ENCODE results near the gene APP. TPM values are rescaled to one million over a fixed set of nuclear protein-coding genes. Genes with fewer than 3 reads are reported as not detected.

APP gene
- total RNA-seq, 2 donors from 2014 or later = 267 to 564 TPM

DNA sequence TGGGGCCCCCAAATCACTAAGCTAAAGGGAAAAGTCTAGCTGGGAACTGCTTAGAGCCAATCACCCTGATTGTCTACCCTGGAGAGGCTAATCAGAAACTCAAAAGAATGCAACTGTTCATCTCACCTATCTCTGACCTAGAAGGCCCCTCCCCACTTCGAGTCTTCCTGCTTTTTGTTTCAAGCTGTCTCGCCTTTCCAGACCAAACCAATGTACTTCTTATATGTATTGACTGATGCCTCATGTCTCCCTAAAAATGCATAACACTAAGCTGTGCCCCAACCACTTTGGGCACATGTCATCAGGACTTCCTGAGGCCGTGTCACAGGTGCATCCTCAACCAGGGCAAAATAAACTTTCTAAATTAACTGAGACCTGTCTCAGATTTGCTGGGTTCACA lies 209.5 kb downstream of the APP start:
- intact Hi-C loops (cut with DNase I) = no loop called here
- WGBS = 70% methylated on average over 3 of the region's 3 CpGs
- TF ChIP-seq POLR2AphosphoS5 (IDR thresholded peaks at IDR 0.05) (no peak), POLR2A (IDR thresholded peaks at IDR 0.05) (no peak)
- TF ChIP-seq, protein P1, sequence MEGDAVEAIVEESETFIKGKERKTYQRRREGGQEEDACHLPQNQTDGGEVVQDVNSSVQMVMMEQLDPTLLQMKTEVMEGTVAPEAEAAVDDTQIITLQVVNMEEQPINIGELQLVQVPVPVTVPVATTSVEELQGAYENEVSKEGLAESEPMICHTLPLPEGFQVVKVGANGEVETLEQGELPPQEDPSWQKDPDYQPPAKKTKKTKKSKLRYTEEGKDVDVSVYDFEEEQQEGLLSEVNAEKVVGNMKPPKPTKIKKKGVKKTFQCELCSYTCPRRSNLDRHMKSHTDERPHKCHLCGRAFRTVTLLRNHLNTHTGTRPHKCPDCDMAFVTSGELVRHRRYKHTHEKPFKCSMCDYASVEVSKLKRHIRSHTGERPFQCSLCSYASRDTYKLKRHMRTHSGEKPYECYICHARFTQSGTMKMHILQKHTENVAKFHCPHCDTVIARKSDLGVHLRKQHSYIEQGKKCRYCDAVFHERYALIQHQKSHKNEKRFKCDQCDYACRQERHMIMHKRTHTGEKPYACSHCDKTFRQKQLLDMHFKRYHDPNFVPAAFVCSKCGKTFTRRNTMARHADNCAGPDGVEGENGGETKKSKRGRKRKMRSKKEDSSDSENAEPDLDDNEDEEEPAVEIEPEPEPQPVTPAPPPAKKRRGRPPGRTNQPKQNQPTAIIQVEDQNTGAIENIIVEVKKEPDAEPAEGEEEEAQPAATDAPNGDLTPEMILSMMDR (IDR thresholded peaks at IDR 0.05) = no peak

DNA sequence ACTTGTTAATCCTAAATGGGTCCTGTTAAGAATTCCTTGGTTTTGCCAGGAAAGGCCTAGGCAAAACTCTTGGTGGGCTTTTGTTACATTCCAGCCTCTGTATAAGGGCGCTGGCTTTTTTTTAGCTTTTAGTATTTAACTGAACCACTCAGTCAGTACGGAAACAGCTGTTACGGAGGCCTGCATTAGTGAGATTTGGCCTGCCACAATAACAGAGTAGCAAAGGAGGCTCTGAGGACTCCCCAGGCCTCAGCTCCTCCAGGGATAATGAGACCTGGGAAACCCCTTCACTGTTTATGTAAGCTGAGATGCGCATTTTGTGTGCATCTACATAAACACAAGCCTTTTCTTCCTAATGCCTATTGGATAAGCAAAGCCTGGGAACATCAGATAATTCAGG lies 210.2 kb downstream of the APP start:
- intact Hi-C loops (cut with DNase I) = no loop called here
- TF ChIP-seq POLR2AphosphoS5 (IDR thresholded peaks at IDR 0.05) (no peak), POLR2A (IDR thresholded peaks at IDR 0.05) (no peak)
- TF ChIP-seq, protein P1 (IDR thresholded peaks at IDR 0.05) = no peak
- Histone ChIP-seq H3K36me3 (no peaks in the 10 kb centered on the region), H3K27me3 (replicated peaks; ENCODE audit: insufficient read depth) (no peaks in the 10 kb centered on the region), H3K4me1 (replicated peaks) (no peaks in the 10 kb centered on the region), H3K4me3 (no peak overlapping the region), H3K9me3 (no peaks in the 10 kb centered on the region), H3K27ac (no peak overlapping the region)
- DNase-seq (ENCODE audit: low spot score) = no peak
- WGBS = 98% methylated on average over 4 of the region's 4 CpGs

More for the DNA sequence above, 209.5 kb downstream of the APP start:
- Histone ChIP-seq H3K4me1 (replicated peaks) (no peaks in the 10 kb centered on the region), H3K27ac (no peak overlapping the region), H3K4me3 (no peak overlapping the region), H3K27me3 (replicated peaks; ENCODE audit: insufficient read depth) (no peaks in the 10 kb centered on the region), H3K9me3 (no peaks in the 10 kb centered on the region), H3K36me3 (no peaks in the 10 kb centered on the region)
- DNase-seq (ENCODE audit: low spot score) = no peak

DNA sequence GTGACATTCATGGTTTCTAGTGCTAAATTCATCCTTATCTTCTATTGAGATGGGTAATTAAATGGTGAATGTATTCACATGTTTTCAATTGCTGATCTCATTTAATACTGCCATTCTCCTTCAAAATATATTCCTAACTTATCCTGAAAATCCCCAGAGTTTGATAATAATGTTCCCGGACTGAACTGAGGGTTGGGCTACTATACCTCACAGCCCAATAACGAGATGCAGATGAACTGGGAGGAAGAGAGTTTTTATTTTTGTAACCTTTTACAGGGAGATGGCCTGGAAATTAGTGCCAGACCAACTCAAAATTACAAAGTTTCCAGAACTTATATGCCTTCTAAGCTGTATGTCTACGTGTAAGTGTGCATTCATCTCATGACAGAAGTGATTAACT lies 210.8 kb downstream of the APP start:
- Histone ChIP-seq H3K9me3 (no peaks in the 10 kb centered on the region), H3K4me3 (no peak overlapping the region), H3K27me3 (replicated peaks; ENCODE audit: insufficient read depth) (no peaks in the 10 kb centered on the region), H3K36me3 (no peaks in the 10 kb centered on the region), H3K27ac (no peak overlapping the region), H3K4me1 (replicated peaks) (no peaks in the 10 kb centered on the region)
- WGBS = 85% methylated on average over 3 of the region's 3 CpGs
- intact Hi-C loops (cut with DNase I) = no loop called here
- no peak for DNase-seq (ENCODE audit: low spot score)
- TF ChIP-seq, protein P1 (IDR thresholded peaks at IDR 0.05) = no peak
- TF ChIP-seq POLR2A (IDR thresholded peaks at IDR 0.05) (no peak), POLR2AphosphoS5 (IDR thresholded peaks at IDR 0.05) (no peak)

DNA sequence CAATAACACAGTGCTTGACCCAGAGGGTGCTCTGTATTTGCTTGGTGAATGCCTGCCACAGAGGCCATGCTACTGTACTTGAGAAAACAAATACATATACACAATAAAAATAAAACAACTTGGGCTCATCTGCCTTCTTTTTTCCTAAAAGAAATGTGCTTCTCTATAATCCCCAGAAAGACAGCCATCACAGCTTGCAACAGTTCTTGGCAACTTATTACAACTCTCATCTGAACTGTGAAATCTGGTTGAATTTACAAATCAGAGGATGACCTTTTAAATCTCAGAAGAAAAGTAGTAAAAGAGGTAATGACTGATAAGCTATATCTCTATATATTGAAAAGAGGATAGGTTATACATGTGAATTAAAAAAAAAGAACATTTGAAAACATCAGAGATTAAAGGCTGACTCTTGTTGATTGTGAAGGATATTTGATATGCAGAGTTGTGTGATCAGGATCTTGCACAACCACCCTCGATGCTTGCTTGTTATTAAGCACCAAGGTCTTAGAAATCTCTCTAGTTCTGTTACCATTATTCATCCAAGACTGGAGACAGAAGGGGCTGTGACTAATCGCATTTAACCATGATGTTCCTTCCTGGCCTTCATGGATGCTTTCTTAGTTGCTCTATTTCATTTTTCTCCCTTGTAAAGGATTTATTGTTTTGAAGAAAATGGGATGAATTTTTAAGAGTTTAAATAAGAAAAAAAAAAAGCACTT lies 213.4 kb downstream of the APP start:
- TF ChIP-seq POLR2A (IDR thresholded peaks at IDR 0.05) (no peak), POLR2AphosphoS5 (IDR thresholded peaks at IDR 0.05) (no peak)
- TF ChIP-seq, protein P1 (IDR thresholded peaks at IDR 0.05) = no peak

DNA sequence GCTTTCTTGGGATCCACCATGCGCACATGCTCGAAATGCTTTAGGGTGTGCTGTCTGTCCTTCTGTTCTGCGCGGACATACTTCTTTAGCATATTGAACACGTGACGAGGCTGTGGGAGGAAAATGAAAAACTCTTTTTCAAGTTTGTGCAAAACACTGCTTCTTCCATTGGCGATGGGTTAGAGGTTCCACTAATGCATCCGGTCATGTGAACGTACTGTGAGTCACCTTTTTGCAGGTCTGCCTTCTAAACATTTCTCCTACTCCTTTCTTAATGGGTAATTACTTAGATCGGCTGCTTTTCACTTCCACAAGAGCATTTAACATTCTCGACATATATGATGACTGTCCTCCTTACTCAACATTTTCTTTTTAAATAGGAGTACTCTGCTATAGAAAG lies 214.9 kb downstream of the APP start:
- TF ChIP-seq POLR2AphosphoS5 (IDR thresholded peaks at IDR 0.05) (no peak), POLR2A (IDR thresholded peaks at IDR 0.05) (no peak)
- TF ChIP-seq, protein P1 (IDR thresholded peaks at IDR 0.05) = no peak
- no peaks in the 10 kb centered on the region for H3K9me3 ChIP-seq
- no peaks in the 10 kb centered on the region for H3K27me3 ChIP-seq (replicated peaks; ENCODE audit: insufficient read depth)
- no peaks in the 10 kb centered on the region for H3K4me1 ChIP-seq (replicated peaks)
- no peak for DNase-seq (ENCODE audit: low spot score)
- intact Hi-C loops (cut with DNase I) = no loop called here
- H3K27ac ChIP-seq = no peak overlapping the region
- H3K36me3 ChIP-seq = no peaks in the 10 kb centered on the region
- H3K4me3 ChIP-seq = no peak overlapping the region
- 97% methylated on average over 11 of the region's 11 CpGs for WGBS

More for the DNA sequence above, 213.4 kb downstream of the APP start:
- H3K27ac ChIP-seq = no peak overlapping the region
- H3K4me1 ChIP-seq (replicated peaks) = no peaks in the 10 kb centered on the region
- no peaks in the 10 kb centered on the region for H3K36me3 ChIP-seq
- H3K9me3 ChIP-seq = no peaks in the 10 kb centered on the region
- intact Hi-C loops (cut with DNase I) = no loop called here
- no peaks in the 10 kb centered on the region for H3K27me3 ChIP-seq (replicated peaks; ENCODE audit: insufficient read depth)
- no peak for DNase-seq (ENCODE audit: low spot score)
- H3K4me3 ChIP-seq = no peak overlapping the region
- WGBS = 53% methylated on average over 2 of the region's 2 CpGs
